AG04450 (cell line): ENCODE measurements around the gene OR51B5. TPM values are rescaled to one million over a fixed set of nuclear protein-coding genes. Genes with fewer than 3 reads are reported as not detected.

ENCODE experiments used
- CTCF ChIA-PET: fragments of 300-600, 350-600 bp; formaldehyde crosslinking; extraction: SDS; loops from one replicate; lab custom pipeline; 2022; ENCODE audit warnings: antibody characterized with exemption, inconsistent platforms; lab: Charles Lee
- POLR2A ChIA-PET: fragments of 350-600 bp; formaldehyde crosslinking; extraction: SDS; loops from one replicate; lab custom pipeline; 2021; ENCODE audit warnings: antibody characterized with exemption, inconsistent platforms; lab: Yijun Ruan, JAX
- DNase-seq: peaks from one replicate; pipeline ENCODE4 v3.0.0-alpha.2; 2011; ENCODE audit warnings: low read depth, low spot score
- H3K27ac ChIP-seq: one replicate; pipeline ENCODE4 v1.5.1; 2012; ENCODE audit warnings: low read depth, low read length, control low read depth
- H3K27me3 ChIP-seq: one replicate; pipeline ENCODE4 v1.6.0; 2012; ENCODE audit warnings: low read length; ENCODE audit not compliant: control insufficient read depth, insufficient read depth
- H3K4me3 ChIP-seq: 2 replicates; pipeline ENCODE4 v1.5.1; 2011; ENCODE audit warnings: mild to moderate bottlenecking, low read depth, low read length, control low read depth
- H3K9me3 ChIP-seq: 2 replicates; pipeline ENCODE4 v1.5.1; 2012; ENCODE audit warnings: low read length; ENCODE audit not compliant: control insufficient read depth, insufficient read depth
- polyA minus RNA-seq: library from RNA; depleted of rRNA, polyadenylated mRNA; stranded (reverse); fragments of >200 nt; gene quantifications from 2 replicates; pipeline ENCODE4 v1.2.3, GENCODE V29; 2011; rRNA and poly(A)+ RNA removed
- polyA plus RNA-seq: library from polyadenylated mRNA; depleted of rRNA; stranded (reverse); fragments of >200 nt; gene quantifications from 2 replicates; pipeline ENCODE4 v1.2.3, GENCODE V29; 2011; rRNA removed
- TF ChIP-seq, protein P1 (sequence below): IDR thresholded peaks from 2 replicates; pipeline ENCODE4 v1.5.1; 2011; ENCODE audit warnings: low read depth, low read length, control low read depth, inconsistent platforms

OR51B5 gene, protein sequence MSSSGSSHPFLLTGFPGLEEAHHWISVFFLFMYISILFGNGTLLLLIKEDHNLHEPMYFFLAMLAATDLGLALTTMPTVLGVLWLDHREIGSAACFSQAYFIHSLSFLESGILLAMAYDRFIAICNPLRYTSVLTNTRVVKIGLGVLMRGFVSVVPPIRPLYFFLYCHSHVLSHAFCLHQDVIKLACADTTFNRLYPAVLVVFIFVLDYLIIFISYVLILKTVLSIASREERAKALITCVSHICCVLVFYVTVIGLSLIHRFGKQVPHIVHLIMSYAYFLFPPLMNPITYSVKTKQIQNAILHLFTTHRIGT
- 0.56 and 0.84 TPM in 2 replicates for polyA plus RNA-seq
- 1.9 and 2.4 TPM in 2 replicates for polyA minus RNA-seq

DNA sequence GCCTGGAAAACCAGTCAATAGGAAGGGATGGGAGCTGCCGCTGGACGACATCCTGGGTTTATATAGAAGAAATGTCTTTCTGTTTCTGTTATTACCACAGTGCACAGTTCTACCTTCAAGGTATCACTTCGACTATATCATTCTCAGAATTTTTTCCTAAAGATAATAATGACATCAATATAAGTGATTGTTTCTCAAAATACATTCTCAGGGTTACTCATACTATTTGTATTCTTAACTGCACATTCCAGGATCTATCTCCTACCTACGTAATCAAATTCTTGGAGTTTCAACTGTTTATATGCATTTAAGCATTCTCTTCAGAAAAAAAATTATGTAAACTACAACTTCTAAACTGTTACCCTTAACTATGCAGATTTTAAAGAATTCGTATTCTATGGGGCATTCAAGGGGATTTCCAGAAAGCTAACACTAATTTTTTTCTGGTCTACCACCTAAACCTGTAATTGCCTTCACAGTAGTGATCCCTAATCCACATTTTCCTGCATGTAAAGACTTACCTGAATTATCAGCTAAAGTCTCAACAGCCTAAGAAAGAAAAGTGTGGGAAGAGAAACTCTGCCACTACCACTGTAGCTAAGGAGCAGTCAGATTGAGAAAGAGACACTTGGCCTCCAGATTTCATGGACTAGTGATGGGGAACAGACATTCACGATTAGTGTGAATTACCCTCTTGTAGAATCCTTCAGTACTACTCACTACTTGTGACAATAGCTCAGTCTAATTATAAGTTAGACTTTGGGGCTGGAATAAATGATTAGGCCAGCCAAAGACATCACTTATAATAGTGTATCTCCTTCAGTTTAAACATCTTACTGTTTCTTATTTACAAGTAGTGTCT, at the start of gene OR51B5:
OR51B5 (minus strand) TSS at position 51 of the 862 bp plus-strand sequence; CDS start at position 51, 0 bp downstream.
- POLR2A ChIA-PET = interaction anchor here (1.4 to 1.7 kb wide), 2 partner anchors 20 to 24 kb away, joined by 5 to 12 read pairs; no protein-coding TSS in a partner anchor
- TF ChIP-seq, protein P1, sequence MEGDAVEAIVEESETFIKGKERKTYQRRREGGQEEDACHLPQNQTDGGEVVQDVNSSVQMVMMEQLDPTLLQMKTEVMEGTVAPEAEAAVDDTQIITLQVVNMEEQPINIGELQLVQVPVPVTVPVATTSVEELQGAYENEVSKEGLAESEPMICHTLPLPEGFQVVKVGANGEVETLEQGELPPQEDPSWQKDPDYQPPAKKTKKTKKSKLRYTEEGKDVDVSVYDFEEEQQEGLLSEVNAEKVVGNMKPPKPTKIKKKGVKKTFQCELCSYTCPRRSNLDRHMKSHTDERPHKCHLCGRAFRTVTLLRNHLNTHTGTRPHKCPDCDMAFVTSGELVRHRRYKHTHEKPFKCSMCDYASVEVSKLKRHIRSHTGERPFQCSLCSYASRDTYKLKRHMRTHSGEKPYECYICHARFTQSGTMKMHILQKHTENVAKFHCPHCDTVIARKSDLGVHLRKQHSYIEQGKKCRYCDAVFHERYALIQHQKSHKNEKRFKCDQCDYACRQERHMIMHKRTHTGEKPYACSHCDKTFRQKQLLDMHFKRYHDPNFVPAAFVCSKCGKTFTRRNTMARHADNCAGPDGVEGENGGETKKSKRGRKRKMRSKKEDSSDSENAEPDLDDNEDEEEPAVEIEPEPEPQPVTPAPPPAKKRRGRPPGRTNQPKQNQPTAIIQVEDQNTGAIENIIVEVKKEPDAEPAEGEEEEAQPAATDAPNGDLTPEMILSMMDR = no peak
- CTCF ChIA-PET = interaction anchor here (1.0 to 1.4 kb wide), 4 partner anchors 20 to 716 kb away, joined by 3 read pairs; no protein-coding TSS in a partner anchor
- no peaks in the 10 kb centered on the region for H3K27me3 ChIP-seq
- no peak within 1 kb of the TSS for H3K4me3 ChIP-seq
- DNase-seq = peak; percentile 59
- H3K9me3 ChIP-seq = no peaks in the 10 kb centered on the region
- peak within 1 kb of the TSS; percentile 90 for H3K27ac ChIP-seq

DNA sequence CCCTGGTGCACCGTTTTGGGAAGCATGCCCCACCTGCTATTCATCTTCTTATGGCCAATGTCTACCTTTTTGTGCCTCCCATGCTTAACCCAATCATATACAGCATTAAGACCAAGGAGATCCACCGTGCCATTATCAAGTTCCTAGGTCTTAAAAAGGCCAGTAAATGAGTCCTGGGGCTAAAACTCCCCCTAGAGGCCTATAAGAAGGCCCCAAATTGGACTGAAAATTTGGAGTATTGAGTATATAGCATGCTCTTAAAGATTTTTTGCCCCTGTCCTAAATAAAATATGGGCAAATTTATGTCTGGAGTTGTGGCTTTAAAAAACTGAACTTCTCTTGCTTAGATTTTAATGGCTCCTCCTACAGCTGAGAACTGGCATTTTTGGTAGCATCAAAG, 46.9 kb upstream of the OR51B5 start:
- TF ChIP-seq, protein P1 = 0 out of 2 replicates have a peak, but pooled peaks have one; percentile 25
- CTCF ChIA-PET = no interaction called here
- Histone ChIP-seq H3K9me3 (no peaks in the 10 kb centered on the region), H3K4me3 (no peak overlapping the region), H3K27me3 (no peaks in the 10 kb centered on the region), H3K27ac (no peak overlapping the region)
- POLR2A ChIA-PET = no interaction called here
- no peak for DNase-seq

DNA sequence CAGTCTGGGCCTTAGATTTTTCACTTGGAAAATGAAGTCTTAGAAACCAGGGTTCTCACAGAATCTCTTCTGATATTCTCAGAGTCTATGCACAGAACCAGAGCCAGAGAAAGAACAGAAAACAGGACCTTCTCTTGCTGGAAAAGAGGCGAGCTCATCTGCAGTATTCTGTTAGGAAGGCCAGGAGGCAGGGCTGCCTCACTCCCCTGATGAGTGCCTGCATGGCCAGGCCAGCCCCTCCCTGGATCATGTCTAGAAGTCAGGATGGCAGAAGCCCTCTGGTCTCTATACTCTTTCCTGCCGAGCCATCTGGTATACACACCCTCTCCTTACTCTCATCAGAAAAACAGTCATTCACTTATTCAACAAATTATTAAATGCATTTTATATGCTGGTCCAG, 41.0 kb upstream of the OR51B5 start:
- H3K27ac ChIP-seq = no peak overlapping the region
- CTCF ChIA-PET = interaction anchor here (1.0 to 1.6 kb wide), 2 partner anchors 180 to 261 kb away, joined by 3 to 5 read pairs; no protein-coding TSS in a partner anchor
- POLR2A ChIA-PET = no interaction called here
- no peak for DNase-seq
- no peak overlapping the region for H3K4me3 ChIP-seq
- no peaks in the 10 kb centered on the region for H3K9me3 ChIP-seq
- TF ChIP-seq, protein P1 = no peak
- H3K27me3 ChIP-seq = no peaks in the 10 kb centered on the region

DNA sequence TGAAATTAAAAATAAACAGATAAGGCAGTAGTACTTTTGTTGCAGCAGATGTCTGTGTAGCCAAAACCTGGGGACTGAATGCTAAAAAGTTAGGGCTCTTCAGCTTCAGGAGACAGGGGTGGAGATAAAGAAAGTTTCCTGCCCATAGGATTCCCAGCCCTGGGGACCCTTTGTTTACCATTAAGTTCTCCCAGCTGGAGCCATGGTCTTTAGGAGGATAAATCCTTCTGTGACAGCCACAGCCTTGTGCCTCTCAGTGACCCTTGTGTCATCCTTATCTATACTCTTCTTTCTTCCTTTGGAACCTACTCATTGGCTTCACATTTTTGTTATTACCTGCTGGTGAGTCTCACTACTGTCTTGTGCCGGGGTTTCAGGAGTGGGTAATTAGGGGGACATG, 40.3 kb upstream of the OR51B5 start, which contains the start of gene OR51M1:
OR51M1 (plus strand) TSS at position 237 of the 400 bp plus-strand sequence. CDS start 5,587 bp downstream, outside the sequence.
- ChIA-PET CTCF (interaction anchor here (1.0 to 4.6 kb wide), 6 partner anchors 176 to 747 kb away, joined by 3 to 82 read pairs (median 12); partner anchors contain the start of genes OR51D1 and OR51V1), POLR2A (no interaction called here)
- Histone ChIP-seq H3K4me3 (no peak within 1 kb of the TSS), H3K9me3 (no peaks in the 10 kb centered on the region), H3K27me3 (no peaks in the 10 kb centered on the region), H3K27ac (no peak within 1 kb of the TSS)
- no peak for DNase-seq
- TF ChIP-seq, protein P1 = no peak
